Bronchial epithelial cell (primary cell): ENCODE data around the gene SNX27. TPM values are rescaled to one million over a fixed set of nuclear protein-coding genes. Genes with fewer than 3 reads are reported as not detected.

Experiments
- DNase-seq: peaks from one replicate; pipeline ENCODE4 v3.0.0-alpha.2; 2010; ENCODE audit warnings: low read depth
- FAIRE-seq: peaks from 2 replicates; lab custom pipeline; 2011; peaks lifted over from hg19 to GRCh38; lab: Jason Lieb, UNC
- H3K27me3 ChIP-seq: 2 replicates; pipeline ENCODE4 v1.5.1; 2011; ENCODE audit warnings: low read length; ENCODE audit not compliant: control insufficient read depth, insufficient read depth
- H3K36me3 ChIP-seq: 2 replicates; pipeline ENCODE4 v1.5.1; 2011; ENCODE audit warnings: low read length; ENCODE audit not compliant: control insufficient read depth, insufficient read depth
- H3K4me3 ChIP-seq: 2 replicates; pipeline ENCODE4 v1.5.1; 2011; ENCODE audit warnings: mild to moderate bottlenecking, low read depth, low read length, control low read depth
- total RNA-seq: library from RNA; depleted of rRNA; stranded (reverse); fragments of >200 nt; gene quantifications from 2 replicates; pipeline ENCODE4 v1.2.1, GENCODE V29; 2014
- TF ChIP-seq, protein P1 (sequence below): IDR thresholded peaks from 2 replicates; pipeline ENCODE4 v1.5.1; 2011; ENCODE audit warnings: mild to moderate bottlenecking, moderate library complexity, low read length, control low read depth, inconsistent platforms; ENCODE audit not compliant: insufficient read depth, severe bottlenecking

The SNX27 gene
- total RNA-seq, 1 donor from 2014 or later, result 20.0 TPM

DNA sequence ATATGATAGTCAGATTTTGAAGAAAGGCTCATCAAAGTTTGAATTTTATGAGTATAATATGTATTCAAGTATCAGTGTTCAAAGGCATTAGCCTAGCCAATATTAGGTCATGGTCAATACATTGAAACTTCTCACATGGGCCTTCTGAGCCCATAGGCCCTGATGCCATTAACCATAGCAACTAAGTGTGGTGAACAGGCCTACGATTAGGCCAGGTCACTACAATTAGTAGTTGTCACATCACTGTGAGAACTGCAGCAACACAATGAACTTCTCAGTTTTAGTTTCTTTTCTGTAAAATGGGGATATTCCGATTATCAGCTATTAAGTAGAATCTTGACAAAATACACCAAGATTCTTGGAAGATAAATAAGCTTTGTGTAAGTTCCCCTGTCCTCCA lies 74.7 kb downstream of the SNX27 start:
- FAIRE-seq (no peak), DNase-seq (no peak)
- Histone ChIP-seq H3K27me3 (no peaks in the 10 kb centered on the region), H3K36me3 (peaks cover 2% of the 10 kb centered on the region), H3K4me3 (no peak overlapping the region)
- TF ChIP-seq, protein P1, sequence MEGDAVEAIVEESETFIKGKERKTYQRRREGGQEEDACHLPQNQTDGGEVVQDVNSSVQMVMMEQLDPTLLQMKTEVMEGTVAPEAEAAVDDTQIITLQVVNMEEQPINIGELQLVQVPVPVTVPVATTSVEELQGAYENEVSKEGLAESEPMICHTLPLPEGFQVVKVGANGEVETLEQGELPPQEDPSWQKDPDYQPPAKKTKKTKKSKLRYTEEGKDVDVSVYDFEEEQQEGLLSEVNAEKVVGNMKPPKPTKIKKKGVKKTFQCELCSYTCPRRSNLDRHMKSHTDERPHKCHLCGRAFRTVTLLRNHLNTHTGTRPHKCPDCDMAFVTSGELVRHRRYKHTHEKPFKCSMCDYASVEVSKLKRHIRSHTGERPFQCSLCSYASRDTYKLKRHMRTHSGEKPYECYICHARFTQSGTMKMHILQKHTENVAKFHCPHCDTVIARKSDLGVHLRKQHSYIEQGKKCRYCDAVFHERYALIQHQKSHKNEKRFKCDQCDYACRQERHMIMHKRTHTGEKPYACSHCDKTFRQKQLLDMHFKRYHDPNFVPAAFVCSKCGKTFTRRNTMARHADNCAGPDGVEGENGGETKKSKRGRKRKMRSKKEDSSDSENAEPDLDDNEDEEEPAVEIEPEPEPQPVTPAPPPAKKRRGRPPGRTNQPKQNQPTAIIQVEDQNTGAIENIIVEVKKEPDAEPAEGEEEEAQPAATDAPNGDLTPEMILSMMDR, result no peak

DNA sequence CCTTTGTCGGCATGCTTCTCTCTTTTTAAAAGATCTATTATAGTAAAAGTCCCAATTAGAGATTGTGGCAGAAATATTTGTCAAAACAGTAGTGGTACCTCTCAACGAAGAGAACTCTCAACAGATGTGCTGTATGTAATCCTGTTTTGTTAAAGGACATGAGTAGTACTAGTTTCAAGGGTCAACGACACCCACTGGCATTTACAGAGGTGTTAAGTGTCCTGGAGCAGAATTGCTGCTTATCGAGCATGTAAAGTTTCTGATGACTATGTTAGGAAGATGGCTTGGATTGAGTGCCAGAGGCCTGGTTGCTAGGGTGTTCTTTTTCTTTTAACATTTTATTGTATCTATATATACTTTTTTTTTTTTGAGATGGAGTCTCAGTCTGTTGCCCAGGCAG lies 77.6 kb downstream of the SNX27 start:
- H3K27me3 ChIP-seq, result no peaks in the 10 kb centered on the region
- DNase-seq (no peak), FAIRE-seq (no peak)
- no peak overlapping the region for H3K4me3 ChIP-seq
- TF ChIP-seq, protein P1, result no peak
- peaks cover 6% of the 10 kb centered on the region for H3K36me3 ChIP-seq

DNA sequence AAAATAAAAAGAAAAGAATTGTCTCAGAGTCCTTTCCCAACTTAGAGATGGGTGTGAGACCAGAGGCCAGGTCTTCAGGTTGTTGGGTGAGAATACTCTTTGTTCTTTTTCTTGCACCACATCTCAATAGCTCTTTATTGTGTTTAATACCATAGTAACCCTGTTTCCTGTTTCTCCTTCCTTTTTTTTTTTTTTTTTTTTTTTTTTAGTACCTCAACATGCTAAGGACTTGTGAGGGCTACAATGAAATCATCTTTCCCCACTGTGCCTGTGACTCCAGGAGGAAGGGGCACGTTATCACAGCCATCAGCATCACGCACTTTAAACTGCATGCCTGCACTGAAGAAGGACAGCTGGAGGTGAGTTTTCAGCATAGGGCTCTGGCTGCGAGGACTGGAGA lies 80.4 kb downstream of the SNX27 start:
- FAIRE-seq (no peak), DNase-seq (no peak)
- Histone ChIP-seq H3K4me3 (no peak overlapping the region), H3K36me3 (peaks cover 7% of the 10 kb centered on the region), H3K27me3 (no peaks in the 10 kb centered on the region)
- TF ChIP-seq, protein P1, result no peak

DNA sequence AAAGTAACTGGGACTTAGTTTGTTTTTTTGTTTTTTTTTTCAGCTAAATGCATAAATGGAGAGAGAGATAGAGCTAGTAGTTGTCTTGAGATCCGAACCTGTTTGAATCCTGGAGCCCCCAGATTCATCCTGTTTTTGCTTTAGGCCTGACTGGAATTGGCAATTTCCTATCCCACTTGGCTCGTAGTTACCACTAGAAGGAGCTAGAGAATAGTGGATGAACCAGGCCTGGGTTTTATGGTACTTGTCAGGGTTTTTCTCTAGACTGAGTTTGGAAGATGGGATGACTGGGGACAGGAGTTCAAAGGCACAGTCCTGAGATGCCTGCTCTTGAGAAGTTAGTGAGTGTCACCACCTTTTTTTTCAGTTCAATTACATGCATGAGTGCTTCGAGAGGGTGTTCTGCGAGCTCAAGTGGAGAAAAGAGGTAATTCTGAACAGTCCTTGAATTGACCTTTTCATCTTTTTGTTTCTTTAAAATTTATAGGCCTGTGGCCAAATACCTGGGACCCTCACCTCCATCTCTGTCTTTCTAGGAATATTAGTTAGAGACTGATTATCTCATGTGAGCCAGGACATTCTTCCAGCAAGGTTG lies 81.3 kb downstream of the SNX27 start:
- Histone ChIP-seq H3K27me3 (no peaks in the 10 kb centered on the region), H3K36me3 (peaks cover 7% of the 10 kb centered on the region), H3K4me3 (no peak overlapping the region)
- TF ChIP-seq, protein P1, result peak; percentile 68
- DNase-seq (peak; percentile 41), FAIRE-seq (no peak)

DNA sequence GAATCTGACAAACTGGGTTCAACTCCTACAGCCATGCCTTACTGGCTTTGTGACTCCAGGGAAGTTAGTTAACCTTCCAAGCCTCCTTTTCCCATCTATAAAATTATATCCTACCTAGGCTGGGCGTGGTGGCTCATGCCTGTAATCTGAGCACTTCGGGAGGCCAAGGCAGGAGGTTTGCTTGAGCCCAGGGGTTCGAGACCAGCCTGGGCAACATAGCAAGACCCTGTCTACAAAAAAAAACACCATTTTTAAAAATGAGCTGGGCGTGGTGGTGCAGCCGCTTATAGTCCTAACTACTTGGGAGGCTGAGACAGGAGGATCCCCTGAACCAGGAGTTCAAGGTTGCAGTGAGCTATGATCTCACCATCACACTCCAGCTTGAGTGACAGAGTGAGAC lies 89.7 kb downstream of the SNX27 start:
- peaks cover 4% of the 10 kb centered on the region for H3K36me3 ChIP-seq
- TF ChIP-seq, protein P1, result no peak
- FAIRE-seq (no peak), DNase-seq (no peak)
- H3K4me3 ChIP-seq, result no peak overlapping the region
- no peaks in the 10 kb centered on the region for H3K27me3 ChIP-seq

DNA sequence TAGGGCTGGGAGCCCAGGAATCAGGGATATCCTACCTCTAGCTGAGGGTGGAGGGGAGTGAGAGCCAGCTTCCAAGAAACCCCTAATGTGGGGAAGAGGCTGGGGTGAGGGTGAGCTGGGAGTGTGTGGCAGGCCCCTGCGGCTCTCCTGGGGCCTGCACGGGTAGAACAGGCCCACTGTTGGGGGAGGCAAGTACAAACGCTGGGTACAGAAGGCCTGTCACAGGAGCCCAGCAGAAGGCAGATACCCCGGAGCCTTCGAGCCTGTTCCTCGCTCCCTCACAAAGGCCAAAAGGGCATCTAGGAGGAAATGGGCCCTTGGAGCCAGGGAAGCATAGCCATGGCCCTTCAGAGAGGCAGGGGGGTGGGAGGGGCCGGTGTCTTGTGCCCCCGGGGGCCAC lies 91.1 kb downstream of the SNX27 start:
- peaks cover 2% of the 10 kb centered on the region for H3K36me3 ChIP-seq
- FAIRE-seq (no peak), DNase-seq (no peak)
- H3K27me3 ChIP-seq, result no peaks in the 10 kb centered on the region
- H3K4me3 ChIP-seq, result no peak overlapping the region
- TF ChIP-seq, protein P1, result no peak
